ENCODE data around the gene NINL. TPM values are rescaled to one million over a fixed set of nuclear protein-coding genes. Genes with fewer than 3 reads are reported as not detected.
"Not testable (repeated sequence)": the region's sequence is repeated elsewhere in the genome, so short reads cannot be mapped to it uniquely, and the experiment has no call there.

Gene NINL
- total and polyA plus RNA-seq, 7 donors, result 2.4 to 19.9 (median 9.6) TPM

DNA sequence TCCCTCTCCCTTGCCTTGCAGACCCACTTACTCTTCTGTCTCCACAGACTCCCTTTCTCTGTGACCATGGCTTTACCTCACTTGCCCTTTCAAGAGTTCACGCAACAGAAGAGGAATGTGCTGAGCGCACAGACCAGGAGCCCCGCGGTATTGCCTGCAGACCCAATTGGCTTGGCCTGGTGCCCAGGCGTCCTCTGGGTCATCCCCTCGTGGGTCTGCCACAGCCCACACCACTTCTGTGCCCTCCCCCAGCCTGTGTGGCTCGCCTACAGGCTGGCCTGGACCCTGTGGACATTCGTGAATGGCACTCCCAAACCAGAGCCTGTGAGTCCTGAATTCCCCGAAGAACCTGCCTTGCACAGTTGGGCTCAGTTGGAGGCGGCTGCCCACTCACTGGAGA is 15.3 kb upstream of the NINL start:
- H3K27ac ChIP-seq, result no peak overlapping the region
- no peaks in the 10 kb centered on the region for H3K27me3 ChIP-seq
- H3K4me1 ChIP-seq, result no peaks in the 10 kb centered on the region
- 76 to 79% methylated on average over 10 of the region's 10 CpGs for WGBS, 2 donors
- H3K9me3 ChIP-seq, result no peaks in the 10 kb centered on the region
- H3K4me3 ChIP-seq, result no peak overlapping the region
- no peak for DNase-seq
- TF ChIP-seq POLR2AphosphoS5 (IDR thresholded peaks at IDR 0.05), result no peak
- TF ChIP-seq POLR2A (IDR thresholded peaks at IDR 0.05), result no peak
- TF ChIP-seq EP300 (IDR thresholded peaks at IDR 0.05), result no peak
- TF ChIP-seq, protein P1, sequence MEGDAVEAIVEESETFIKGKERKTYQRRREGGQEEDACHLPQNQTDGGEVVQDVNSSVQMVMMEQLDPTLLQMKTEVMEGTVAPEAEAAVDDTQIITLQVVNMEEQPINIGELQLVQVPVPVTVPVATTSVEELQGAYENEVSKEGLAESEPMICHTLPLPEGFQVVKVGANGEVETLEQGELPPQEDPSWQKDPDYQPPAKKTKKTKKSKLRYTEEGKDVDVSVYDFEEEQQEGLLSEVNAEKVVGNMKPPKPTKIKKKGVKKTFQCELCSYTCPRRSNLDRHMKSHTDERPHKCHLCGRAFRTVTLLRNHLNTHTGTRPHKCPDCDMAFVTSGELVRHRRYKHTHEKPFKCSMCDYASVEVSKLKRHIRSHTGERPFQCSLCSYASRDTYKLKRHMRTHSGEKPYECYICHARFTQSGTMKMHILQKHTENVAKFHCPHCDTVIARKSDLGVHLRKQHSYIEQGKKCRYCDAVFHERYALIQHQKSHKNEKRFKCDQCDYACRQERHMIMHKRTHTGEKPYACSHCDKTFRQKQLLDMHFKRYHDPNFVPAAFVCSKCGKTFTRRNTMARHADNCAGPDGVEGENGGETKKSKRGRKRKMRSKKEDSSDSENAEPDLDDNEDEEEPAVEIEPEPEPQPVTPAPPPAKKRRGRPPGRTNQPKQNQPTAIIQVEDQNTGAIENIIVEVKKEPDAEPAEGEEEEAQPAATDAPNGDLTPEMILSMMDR (IDR thresholded peaks at IDR 0.05), result no peak
- intact Hi-C loops (cut with DNase I), result no loop called here
- no peaks in the 10 kb centered on the region for H3K36me3 ChIP-seq

GRCh38 chr20:25592135-25592852 is 7.0 kb upstream of the NINL start:
- Histone ChIP-seq H3K27ac (no peak overlapping the region), H3K4me1 (no peaks in the 10 kb centered on the region)
- WGBS, 2 donors, result 58 to 67% methylated on average over 9 of the region's 9 CpGs

DNA sequence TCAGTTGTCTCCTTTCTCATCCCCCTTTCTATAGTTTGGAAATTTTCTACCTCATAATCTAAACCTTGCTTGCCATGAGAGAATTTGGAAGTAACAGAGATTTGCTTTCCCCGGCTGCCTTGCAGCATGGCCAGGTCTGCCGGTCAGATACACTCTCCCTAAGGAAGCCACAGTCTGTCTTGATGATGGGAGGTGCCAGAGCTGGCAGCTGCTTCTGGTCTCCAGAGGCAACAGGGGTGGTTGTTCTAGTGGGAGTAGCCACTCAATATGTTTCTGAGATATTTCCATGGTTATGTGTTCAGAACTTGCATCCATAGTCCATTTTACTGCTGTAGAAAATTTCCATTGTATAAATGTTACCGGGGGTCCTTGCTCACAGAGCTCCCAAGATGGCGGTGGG is 5.4 kb upstream of the NINL start:
- H3K4me3 ChIP-seq; H3K9me3 ChIP-seq; H3K27ac ChIP-seq; DNase-seq; intact Hi-C loops (cut with DNase I); H3K4me1 ChIP-seq; H3K36me3 ChIP-seq; H3K27me3 ChIP-seq: not testable (repeated sequence)
- 90 to 93% methylated on average over 4 of the region's 4 CpGs for WGBS, 2 donors

More at GRCh38 chr20:25592135-25592852, 7.0 kb upstream of the NINL start:
- H3K36me3 ChIP-seq, result no peaks in the 10 kb centered on the region
- DNase-seq, result no peak
- intact Hi-C loops (cut with DNase I), result no loop called here
- H3K4me3 ChIP-seq, result no peak overlapping the region
- H3K9me3 ChIP-seq, result no peaks in the 10 kb centered on the region
- H3K27me3 ChIP-seq, result no peaks in the 10 kb centered on the region
- TF ChIP-seq POLR2A (IDR thresholded peaks at IDR 0.05), result no peak
- no peak for TF ChIP-seq POLR2AphosphoS5 (IDR thresholded peaks at IDR 0.05)
- TF ChIP-seq EP300 (IDR thresholded peaks at IDR 0.05), result no peak
- TF ChIP-seq, protein P1 (IDR thresholded peaks at IDR 0.05), result no peak

- H3K4me1 ChIP-seq, result peaks cover 0 to 18% (median 12%) of the 10 kb centered on the region in 4 donors
- no peak for TF ChIP-seq POLR2AphosphoS5 (IDR thresholded peaks at IDR 0.05)
- TF ChIP-seq EP300 (IDR thresholded peaks at IDR 0.05), result no peak
- no peak for TF ChIP-seq POLR2A (IDR thresholded peaks at IDR 0.05)
- TF ChIP-seq, protein P1 (IDR thresholded peaks at IDR 0.05), result no peak
- no peaks in the 10 kb centered on the region for H3K9me3 ChIP-seq
- H3K27ac ChIP-seq, result no peak overlapping the region
- no peaks in the 10 kb centered on the region for H3K36me3 ChIP-seq
- WGBS, 2 donors, result 94% methylated on average over 7 of the region's 7 CpGs
- intact Hi-C loops (cut with DNase I), result loop anchor here (5.0 kb wide), 1 partner anchor 56 kb away; no protein-coding TSS in a partner anchor
- H3K4me3 ChIP-seq, result no peak overlapping the region
- no peaks in the 10 kb centered on the region for H3K27me3 ChIP-seq
- no peak for DNase-seq
Measured at GRCh38 chr20:25588491-25588890, 3.2 kb upstream of the NINL start.

DNA sequence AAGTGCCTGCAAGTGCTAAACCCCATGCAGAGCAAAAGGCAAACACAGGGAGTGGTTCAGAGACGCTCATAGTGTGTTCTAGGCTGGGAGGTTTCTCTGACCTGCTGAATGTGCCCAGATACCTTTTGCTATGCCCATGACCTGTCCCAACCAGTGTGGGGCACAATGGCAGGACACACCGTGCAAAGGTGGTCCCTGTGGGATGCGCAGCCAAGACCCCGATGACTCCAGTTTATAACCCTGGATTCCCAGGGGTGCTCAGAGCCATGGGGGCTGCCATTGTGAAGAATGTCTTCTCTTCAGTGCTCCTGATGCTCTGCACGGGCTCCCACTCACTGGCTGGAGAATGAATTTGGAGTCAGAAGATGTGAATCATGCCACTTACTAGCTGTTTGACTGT is 2.2 kb upstream of the NINL start:
- no peak overlapping the region for H3K27ac ChIP-seq
- no peak overlapping the region for H3K4me3 ChIP-seq
- H3K36me3 ChIP-seq, result no peaks in the 10 kb centered on the region
- H3K9me3 ChIP-seq, result no peaks in the 10 kb centered on the region
- no peak for DNase-seq
- no peaks in the 10 kb centered on the region for H3K27me3 ChIP-seq
- H3K4me1 ChIP-seq, result peaks cover 0 to 18% (median 12%) of the 10 kb centered on the region in 4 donors
- WGBS, 2 donors, result 75 to 85% methylated on average over 5 of the region's 5 CpGs
- intact Hi-C loops (cut with DNase I), result loop anchor here (5.0 kb wide), 1 partner anchor 55 kb away; no protein-coding TSS in a partner anchor
- TF ChIP-seq POLR2AphosphoS5 (IDR thresholded peaks at IDR 0.05) (no peak), EP300 (IDR thresholded peaks at IDR 0.05) (no peak), POLR2A (IDR thresholded peaks at IDR 0.05) (no peak)
- TF ChIP-seq, protein P1 (IDR thresholded peaks at IDR 0.05), result no peak
